GM19324 (cell line): Measurements from ENCODE around the gene RAPGEF6.
"Not testable (repeated sequence)": the region's sequence is repeated elsewhere in the genome, so short reads cannot be mapped to it uniquely, and the experiment has no call there.

Experiments used
- ATAC-seq: cut with Tn5 transposase; IDR thresholded peaks from one replicate; pipeline ENCODE4 v1.9.1; 2021; ENCODE audit warnings: mild to moderate bottlenecking, moderate library complexity; ENCODE audit not compliant: unreplicated experiment, low FRiP score

RAPGEF6 gene

DNA sequence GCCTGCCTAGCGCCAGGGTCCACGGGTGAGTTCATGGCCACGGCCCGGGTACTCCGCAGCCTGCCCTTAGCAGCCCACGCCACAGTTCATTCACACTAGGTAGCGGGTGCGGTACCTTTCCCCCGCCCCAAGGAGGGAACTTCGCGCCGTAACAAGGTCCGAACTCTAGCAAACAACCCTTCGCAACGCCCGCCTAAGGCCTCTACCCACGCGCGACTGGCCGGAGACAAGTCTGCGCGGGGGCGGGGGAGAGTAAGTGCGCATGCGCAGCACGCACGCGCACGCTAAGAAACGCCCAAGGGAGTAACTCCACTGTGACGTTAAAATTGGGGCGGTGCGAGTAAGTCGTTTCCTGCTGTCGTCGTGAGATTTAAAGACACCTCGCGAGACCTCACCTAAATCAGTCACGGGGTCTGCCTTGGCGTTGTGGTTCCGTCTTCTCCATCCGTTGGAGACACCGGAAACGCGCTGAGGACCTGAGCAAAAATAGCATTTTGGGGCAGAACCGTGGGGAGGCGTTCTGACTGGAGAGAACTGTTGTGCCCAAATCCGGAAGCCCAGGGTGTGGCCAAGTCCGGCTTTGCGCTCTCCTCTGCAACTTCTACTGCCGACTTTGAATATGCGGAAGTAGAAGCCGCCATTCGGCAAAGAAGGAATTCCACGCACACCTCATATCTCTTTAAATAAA is at the start of gene RAPGEF6:
Gene RAPGEF6, minus strand, starts transcription at position 234 of the 688 bp plus-strand sequence. Its CDS starts 199 bp downstream, at position 35.
- ATAC-seq, result peak; percentile 95

DNA sequence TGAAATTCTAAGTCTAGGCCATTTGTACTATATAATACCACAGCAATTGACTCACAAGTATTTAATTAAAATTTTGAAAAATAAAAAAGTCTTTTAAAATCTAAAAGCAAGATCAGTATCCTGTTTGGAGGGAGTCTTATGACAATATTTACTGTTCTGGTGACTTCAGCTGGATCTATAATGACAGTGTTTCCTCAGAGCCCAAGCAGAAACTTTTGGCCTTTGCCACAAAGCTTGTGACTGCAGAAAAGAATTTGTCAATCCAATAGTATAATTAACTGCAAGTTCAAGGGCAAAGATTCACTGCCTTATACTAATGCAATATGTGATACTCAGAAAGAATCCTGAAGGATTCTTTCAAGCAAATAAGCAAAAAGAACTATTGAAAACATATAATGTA is 49.6 kb upstream of the RAPGEF6 start:
- ATAC-seq, result no peak

- ATAC-seq, result no peak
These were observed 49.0 kb upstream of the RAPGEF6 start for GRCh38 chr5:131684051-131684450.

DNA sequence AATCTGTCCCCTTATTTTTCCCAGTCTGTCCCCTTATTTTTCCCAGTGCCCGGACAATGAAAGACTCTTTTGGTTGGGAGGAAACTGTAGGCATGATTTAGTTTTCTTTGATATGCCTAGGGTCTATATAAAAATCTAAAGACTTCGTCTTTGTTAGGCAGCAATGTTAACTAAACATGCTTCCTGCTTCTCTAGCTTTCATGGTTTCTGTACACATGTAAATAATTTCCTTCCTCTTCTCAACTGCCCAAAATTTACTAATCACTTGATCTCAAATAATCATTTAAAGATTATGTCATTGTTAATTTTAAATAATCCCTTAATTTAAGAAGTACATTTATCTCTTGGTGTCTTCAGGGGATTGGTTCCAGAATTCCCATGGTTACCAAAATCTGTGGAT is 47.8 kb upstream of the RAPGEF6 start:
- ATAC-seq, result no peak

DNA sequence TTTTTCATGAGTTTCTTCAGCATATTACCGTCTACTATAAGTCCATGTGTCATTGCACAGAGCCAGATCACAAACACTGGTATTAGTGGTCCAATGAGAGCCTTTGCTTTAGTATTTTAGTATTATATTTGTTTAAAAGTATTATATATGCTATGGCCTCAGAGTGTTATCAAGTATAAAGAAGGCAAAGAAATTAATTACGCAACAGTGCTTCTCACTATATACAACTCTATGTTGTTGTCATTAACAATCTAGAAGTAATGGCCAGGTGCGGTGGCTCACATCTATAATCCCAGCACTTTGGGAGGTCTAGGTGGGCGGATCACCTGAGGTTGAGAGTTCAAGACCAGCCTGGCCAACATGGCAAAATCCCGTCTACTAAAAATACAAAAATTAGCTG is 47.1 kb upstream of the RAPGEF6 start:
- ATAC-seq, result no peak

GRCh38 chr5:131679911-131680310 is 44.9 kb upstream of the RAPGEF6 start:
- ATAC-seq, result no peak

GRCh38 chr5:131678273-131678672 is 43.2 kb upstream of the RAPGEF6 start:
- ATAC-seq, result not testable (repeated sequence)

GRCh38 chr5:131677115-131677514 is 42.1 kb upstream of the RAPGEF6 start:
- no peak for ATAC-seq

DNA sequence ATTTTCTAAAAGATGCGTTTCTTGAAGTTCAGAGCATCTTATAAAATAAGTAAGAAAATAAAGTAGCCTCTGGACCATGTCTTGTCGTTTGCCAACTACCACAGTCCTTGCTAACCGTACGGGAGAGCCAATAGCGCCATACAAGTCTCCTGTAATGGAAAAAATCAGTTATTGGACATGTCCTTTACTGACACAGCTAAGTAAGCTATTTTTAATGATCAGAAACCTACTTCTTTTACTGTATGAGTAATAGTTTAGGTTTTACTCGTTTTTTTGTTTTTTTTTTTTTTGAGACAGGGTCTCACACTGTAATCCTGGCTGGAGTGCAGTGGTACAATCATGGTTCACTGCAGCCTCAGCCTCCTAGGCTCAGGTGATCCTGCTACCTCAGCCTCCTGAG is 37.7 kb upstream of the RAPGEF6 start:
- ATAC-seq, result no peak

DNA sequence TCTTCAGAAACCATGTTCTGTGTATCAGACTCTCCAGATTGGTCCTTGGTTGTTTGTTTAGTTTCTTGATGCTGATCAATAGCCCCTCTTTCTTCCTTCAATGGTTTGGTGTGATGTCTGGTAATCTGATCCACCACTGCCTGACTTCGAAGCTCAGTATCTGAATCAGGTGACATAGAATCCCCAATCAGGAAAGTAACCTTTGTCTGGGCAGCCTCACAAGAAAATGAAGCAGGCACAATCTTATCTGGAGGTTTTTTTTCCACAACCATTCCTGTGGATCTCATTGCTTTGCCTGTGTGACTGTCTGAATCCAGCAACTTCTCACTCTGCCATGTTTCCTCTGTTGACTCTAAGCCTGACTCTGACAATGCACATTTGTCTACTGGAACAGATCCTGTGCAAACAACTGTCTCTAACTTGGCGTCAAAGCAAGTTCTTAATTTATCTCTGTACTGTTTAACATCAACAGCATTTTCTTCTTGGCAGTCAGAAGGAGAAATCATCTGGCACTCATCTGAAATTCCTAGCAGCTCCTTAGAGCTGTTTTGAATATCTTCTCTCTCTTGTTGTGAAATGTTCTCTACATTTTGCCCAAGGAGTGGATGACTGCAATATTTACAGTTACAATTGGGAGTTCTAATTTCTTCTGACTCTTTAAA is 37.1 kb upstream of the RAPGEF6 start:
- ATAC-seq, result no peak

DNA sequence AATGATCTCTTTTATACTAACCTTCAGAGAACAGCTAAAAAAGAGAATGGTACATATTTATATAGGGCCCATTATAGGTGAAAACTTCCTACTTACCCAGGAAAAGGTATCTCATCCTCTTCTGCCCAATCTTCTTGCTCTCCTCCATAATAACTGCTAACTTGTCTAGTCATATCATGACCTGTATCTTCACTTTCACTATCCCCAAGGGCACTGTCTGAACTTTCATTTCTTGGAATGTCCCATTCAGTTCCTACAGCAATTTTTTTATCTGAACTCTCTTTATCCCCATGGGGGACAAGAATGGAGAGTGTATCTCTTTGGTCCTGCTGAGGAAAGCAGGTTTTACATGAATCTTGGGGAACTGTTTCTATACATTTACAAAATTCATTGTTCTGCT is 36.4 kb upstream of the RAPGEF6 start:
- no peak for ATAC-seq

GRCh38 chr5:131664929-131665328 is 29.9 kb upstream of the RAPGEF6 start:
- ATAC-seq, result no peak

GRCh38 chr5:131661933-131662332 is 26.9 kb upstream of the RAPGEF6 start:
- no peak for ATAC-seq

- ATAC-seq, result no peak
These were observed 24.8 kb upstream of the RAPGEF6 start for GRCh38 chr5:131659841-131660240.

DNA sequence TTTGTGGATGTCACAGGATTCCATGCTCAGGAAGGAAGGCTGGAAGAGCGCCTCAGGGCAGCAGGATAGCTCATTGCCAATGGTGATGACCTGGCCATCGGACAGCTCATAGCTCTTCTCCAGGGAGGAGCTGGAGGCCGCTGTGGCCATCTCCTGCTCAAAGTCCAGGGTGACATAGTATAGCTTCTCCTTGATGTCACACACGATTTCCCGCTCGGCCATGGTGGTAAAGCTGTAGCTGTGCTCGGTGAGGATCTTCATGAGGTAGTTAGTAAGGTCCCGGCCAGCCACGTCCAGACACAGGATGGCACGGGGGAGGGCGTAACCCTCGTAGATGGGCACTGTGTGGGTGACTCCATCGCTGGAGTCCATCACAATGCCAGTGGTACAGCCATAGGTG is 24.3 kb upstream of the RAPGEF6 start:
- no peak for ATAC-seq

GRCh38 chr5:131654776-131655175 is 19.7 kb upstream of the RAPGEF6 start:
- no peak for ATAC-seq

DNA sequence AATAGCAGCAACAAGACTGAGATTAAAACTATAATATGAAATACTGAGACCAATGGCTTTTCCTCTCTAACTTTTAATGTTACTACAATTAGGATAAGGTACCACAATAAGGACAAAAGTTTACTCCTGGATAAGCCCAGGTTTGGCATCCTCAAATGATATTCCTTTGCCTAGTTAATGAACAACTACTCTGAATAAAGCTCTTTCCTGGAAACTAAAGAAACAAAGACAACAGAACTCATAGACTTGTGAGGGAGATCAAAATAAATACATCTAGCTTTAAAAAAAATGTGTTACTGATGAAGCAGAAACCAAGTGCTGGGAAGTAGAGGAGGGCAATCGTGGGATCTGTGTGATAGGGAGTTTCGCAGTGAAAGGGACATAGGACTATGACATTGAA is 19.3 kb upstream of the RAPGEF6 start:
- ATAC-seq, result no peak

DNA sequence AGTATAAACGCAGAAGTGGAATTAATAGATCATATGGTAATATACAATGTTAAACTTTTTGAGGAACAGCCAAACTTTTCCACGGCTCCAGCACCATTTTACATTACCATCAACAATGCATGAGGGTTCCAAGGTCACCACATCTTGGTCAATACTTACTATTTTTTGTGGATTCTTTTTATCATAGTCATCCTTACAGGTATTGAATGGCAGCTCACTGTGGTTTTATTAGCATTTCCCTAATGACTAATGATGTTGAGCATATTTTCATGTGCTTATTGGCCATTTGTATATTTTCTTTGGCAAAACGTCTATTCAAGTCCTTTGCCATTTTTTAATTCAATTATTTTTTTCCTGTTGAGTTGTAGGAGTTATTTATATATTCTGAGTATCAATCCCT is 14.1 kb upstream of the RAPGEF6 start:
- ATAC-seq, result no peak

- peak; percentile 74 for ATAC-seq
These were observed 12.2 kb upstream of the RAPGEF6 start for GRCh38 chr5:131647048-131647769.

GRCh38 chr5:131644822-131645221 is 9.8 kb upstream of the RAPGEF6 start:
- ATAC-seq, result no peak

DNA sequence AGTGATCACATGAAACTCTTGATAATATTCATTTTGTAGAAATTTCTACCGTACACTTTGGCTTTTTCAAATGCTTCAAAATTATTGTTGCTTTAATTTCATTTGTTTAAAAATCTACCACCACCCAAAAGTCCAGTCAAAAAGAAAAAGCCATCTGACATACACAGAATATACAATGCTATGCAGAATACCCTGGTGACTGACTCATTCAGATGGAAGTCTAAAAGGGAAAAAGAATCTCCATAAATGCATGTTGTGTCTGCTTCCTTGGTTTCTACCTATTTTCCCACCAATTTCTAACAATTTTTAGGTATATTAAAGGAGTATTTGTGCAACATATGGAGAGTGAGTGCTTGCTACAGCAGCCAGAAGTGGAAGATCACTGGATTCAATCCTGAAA is 9.3 kb upstream of the RAPGEF6 start:
- no peak for ATAC-seq

DNA sequence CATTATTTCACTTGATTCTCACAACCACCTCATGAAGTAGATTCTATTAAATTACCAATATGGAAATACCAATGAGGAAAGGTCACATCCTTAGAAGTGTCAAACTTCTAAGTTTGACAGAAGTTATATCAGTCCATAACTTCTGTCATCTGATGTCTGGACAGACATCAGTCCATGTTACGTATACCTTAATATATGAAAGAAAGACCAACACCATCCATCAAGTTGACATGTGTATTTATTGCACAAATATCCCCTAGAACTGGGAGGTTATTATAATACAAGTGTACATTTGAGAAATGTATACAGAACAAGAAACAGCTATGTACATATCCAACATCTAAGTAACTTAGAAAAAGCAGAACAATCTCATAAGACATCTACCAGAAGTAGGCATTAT is 6.5 kb upstream of the RAPGEF6 start:
- no peak for ATAC-seq
